ENCODE measurements around the gene GP5.

The GP5 gene

GRCh38 chr3:194401346-194401745, 2.3 kb upstream of the GP5 start:
- no peak overlapping the region for H3K4ac ChIP-seq (ENCODE audit: low read depth in 1 of 2, low read length in 2 of 2)
- H3K14ac ChIP-seq (ENCODE audit: low read length in 2 of 2), result no peak overlapping the region
- no peak overlapping the region for H3K18ac ChIP-seq (ENCODE audit: low read depth in 1 of 2, low read length in 2 of 2)
- H3K4me2 ChIP-seq (ENCODE audit: low read length, poor library complexity, severe bottlenecking), result no peak overlapping the region
- 95% methylated on average over 9 of the region's 9 CpGs for WGBS
- no peak overlapping the region for H3K9ac ChIP-seq (ENCODE audit: low read length)
- H4K8ac ChIP-seq (ENCODE audit: low read length), result no peak overlapping the region
- H3K4me3 ChIP-seq (ENCODE audit: insufficient read depth in 1 of 2, low read depth in 1 of 2, low read length in 2 of 2), result no peak overlapping the region
- no peaks in the 10 kb centered on the region for H3K79me1 ChIP-seq (replicated peaks; ENCODE audit: low read length, poor library complexity, severe bottlenecking)
- peaks cover 5% of the 10 kb centered on the region for H3K4me1 ChIP-seq (ENCODE audit: control insufficient read depth, insufficient read depth, low read depth, low read length)
- H2AFZ ChIP-seq (ENCODE audit: low read depth, low read length), result no peak overlapping the region
- no peak overlapping the region for H3K27ac ChIP-seq (ENCODE audit: low read length, poor library complexity, severe bottlenecking)
- H4K91ac ChIP-seq (ENCODE audit: low read length), result no peak overlapping the region
- H3K23ac ChIP-seq (ENCODE audit: low read length in 2 of 2), result no peak overlapping the region
- H2BK15ac ChIP-seq (ENCODE audit: low read depth, poor library complexity, severe bottlenecking), result no peak overlapping the region
- peaks cover 6 to 50% of the 10 kb centered on the region in 2 experiments for H3K36me3 ChIP-seq (ENCODE audit: control insufficient read depth in 1 of 2, insufficient read depth in 2 of 2, low read depth in 1 of 2, low read length in 2 of 2)
- no peak overlapping the region for H2BK5ac ChIP-seq (ENCODE audit: low read depth, low read length, poor library complexity, severe bottlenecking)
- peaks cover 9 to 30% of the 10 kb centered on the region in 2 experiments for H3K27me3 ChIP-seq (ENCODE audit: control insufficient read depth in 1 of 2, insufficient read depth in 1 of 2, low read length in 2 of 2)
- no peak overlapping the region for H2BK12ac ChIP-seq (ENCODE audit: low read length in 2 of 2)
- H3K9me3 ChIP-seq (ENCODE audit: control insufficient read depth, low read length), result no peaks in the 10 kb centered on the region
- H2BK120ac ChIP-seq (ENCODE audit: low read depth, low read length), result no peak overlapping the region
- no peak for DNase-seq
- no peak overlapping the region for H2AK5ac ChIP-seq (ENCODE audit: low read length, severe bottlenecking)

- Histone ChIP-seq H3K4me2 (ENCODE audit: low read length, poor library complexity, severe bottlenecking) (no peak overlapping the region), H3K23ac (ENCODE audit: low read length in 2 of 2) (no peak overlapping the region), H2BK120ac (ENCODE audit: low read depth, low read length) (no peak overlapping the region), H3K27ac (ENCODE audit: low read length, poor library complexity, severe bottlenecking) (no peak overlapping the region), H3K36me3 (ENCODE audit: control insufficient read depth in 1 of 2, insufficient read depth in 2 of 2, low read depth in 1 of 2, low read length in 2 of 2) (peaks cover 6 to 36% of the 10 kb centered on the region in 2 experiments), H3K18ac (ENCODE audit: low read depth in 1 of 2, low read length in 2 of 2) (no peak overlapping the region), H4K91ac (ENCODE audit: low read length) (no peak overlapping the region), H2BK5ac (ENCODE audit: low read depth, low read length, poor library complexity, severe bottlenecking) (no peak overlapping the region), H3K9ac (ENCODE audit: low read length) (no peak overlapping the region), H3K4ac (ENCODE audit: low read depth in 1 of 2, low read length in 2 of 2) (no peak overlapping the region), H2AFZ (ENCODE audit: low read depth, low read length) (no peak overlapping the region), H4K8ac (ENCODE audit: low read length) (no peak overlapping the region), H3K27me3 (ENCODE audit: control insufficient read depth in 1 of 2, insufficient read depth in 1 of 2, low read length in 2 of 2) (peaks cover 16 to 43% of the 10 kb centered on the region in 2 experiments), H3K14ac (ENCODE audit: low read length in 2 of 2) (no peak overlapping the region), H2AK5ac (ENCODE audit: low read length, severe bottlenecking) (no peak overlapping the region), H3K9me3 (ENCODE audit: control insufficient read depth, low read length) (no peaks in the 10 kb centered on the region), H3K4me3 (ENCODE audit: insufficient read depth in 1 of 2, low read depth in 1 of 2, low read length in 2 of 2) (no peak overlapping the region), H3K79me1 (replicated peaks; ENCODE audit: low read length, poor library complexity, severe bottlenecking) (no peaks in the 10 kb centered on the region), H2BK12ac (ENCODE audit: low read length in 2 of 2) (no peak overlapping the region), H2BK15ac (ENCODE audit: low read depth, poor library complexity, severe bottlenecking) (no peak overlapping the region), H3K4me1 (ENCODE audit: control insufficient read depth, insufficient read depth, low read depth, low read length) (peaks cover 10% of the 10 kb centered on the region)
- DNase-seq, result no peak
- WGBS, result 97% methylated on average over 15 of the region's 15 CpGs
These were observed 877 bp upstream of the GP5 start for GRCh38 chr3:194399874-194400411.

- Histone ChIP-seq H3K18ac (ENCODE audit: low read depth in 1 of 2, low read length in 2 of 2) (no peak overlapping the region), H2BK120ac (ENCODE audit: low read depth, low read length) (no peak overlapping the region), H3K4ac (ENCODE audit: low read depth in 1 of 2, low read length in 2 of 2) (no peak overlapping the region), H3K79me1 (replicated peaks; ENCODE audit: low read length, poor library complexity, severe bottlenecking) (no peaks in the 10 kb centered on the region), H3K9me3 (ENCODE audit: control insufficient read depth, low read length) (no peaks in the 10 kb centered on the region), H3K36me3 (ENCODE audit: control insufficient read depth in 1 of 2, insufficient read depth in 2 of 2, low read depth in 1 of 2, low read length in 2 of 2) (peaks cover 6 to 16% of the 10 kb centered on the region in 2 experiments), H4K91ac (ENCODE audit: low read length) (no peak overlapping the region), H3K27ac (ENCODE audit: low read length, poor library complexity, severe bottlenecking) (no peak overlapping the region), H2AFZ (ENCODE audit: low read depth, low read length) (no peak overlapping the region), H3K9ac (ENCODE audit: low read length) (no peak overlapping the region), H2BK5ac (ENCODE audit: low read depth, low read length, poor library complexity, severe bottlenecking) (no peak overlapping the region), H3K14ac (ENCODE audit: low read length in 2 of 2) (no peak overlapping the region), H3K27me3 (ENCODE audit: control insufficient read depth in 1 of 2, insufficient read depth in 1 of 2, low read length in 2 of 2) (peaks cover 19 to 49% of the 10 kb centered on the region in 2 experiments), H2BK15ac (ENCODE audit: low read depth, poor library complexity, severe bottlenecking) (no peak overlapping the region), H3K23ac (ENCODE audit: low read length in 2 of 2) (no peak overlapping the region), H2BK12ac (ENCODE audit: low read length in 2 of 2) (no peak overlapping the region), H4K8ac (ENCODE audit: low read length) (no peak overlapping the region), H3K4me2 (ENCODE audit: low read length, poor library complexity, severe bottlenecking) (no peak overlapping the region), H2AK5ac (ENCODE audit: low read length, severe bottlenecking) (no peak overlapping the region), H3K4me3 (ENCODE audit: insufficient read depth in 1 of 2, low read depth in 1 of 2, low read length in 2 of 2) (peak overlapping the region in 1 of 2 experiments; percentile 45), H3K4me1 (ENCODE audit: control insufficient read depth, insufficient read depth, low read depth, low read length) (peaks cover 12% of the 10 kb centered on the region)
- no peak for DNase-seq
- 75% methylated on average over 38 of the region's 38 CpGs for WGBS
These were observed 1.2 kb downstream of the GP5 start for GRCh38 chr3:194397757-194398312.

- Histone ChIP-seq H3K79me1 (replicated peaks; ENCODE audit: low read length, poor library complexity, severe bottlenecking) (no peaks in the 10 kb centered on the region), H4K8ac (ENCODE audit: low read length) (peak overlapping the region; percentile 83), H3K4me3 (ENCODE audit: insufficient read depth in 1 of 2, low read depth in 1 of 2, low read length in 2 of 2) (no peak overlapping the region), H3K9ac (ENCODE audit: low read length) (no peak overlapping the region), H3K4me1 (ENCODE audit: control insufficient read depth, insufficient read depth, low read depth, low read length) (peaks cover 12% of the 10 kb centered on the region), H2BK120ac (ENCODE audit: low read depth, low read length) (no peak overlapping the region), H3K36me3 (ENCODE audit: control insufficient read depth in 1 of 2, insufficient read depth in 2 of 2, low read depth in 1 of 2, low read length in 2 of 2) (peaks cover 6 to 9% of the 10 kb centered on the region in 2 experiments), H3K9me3 (ENCODE audit: control insufficient read depth, low read length) (no peaks in the 10 kb centered on the region), H2AK5ac (ENCODE audit: low read length, severe bottlenecking) (no peak overlapping the region), H2AFZ (ENCODE audit: low read depth, low read length) (peak overlapping the region; percentile 81), H4K91ac (ENCODE audit: low read length) (peak overlapping the region; percentile 81), H3K4me2 (ENCODE audit: low read length, poor library complexity, severe bottlenecking) (no peak overlapping the region), H3K14ac (ENCODE audit: low read length in 2 of 2) (peak overlapping the region in 1 of 2 experiments; percentile 81), H3K27me3 (ENCODE audit: control insufficient read depth in 1 of 2, insufficient read depth in 1 of 2, low read length in 2 of 2) (peaks cover 19 to 55% of the 10 kb centered on the region in 2 experiments), H3K18ac (ENCODE audit: low read depth in 1 of 2, low read length in 2 of 2) (peak overlapping the region; percentile 73 to 94), H2BK15ac (ENCODE audit: low read depth, poor library complexity, severe bottlenecking) (no peak overlapping the region), H3K4ac (ENCODE audit: low read depth in 1 of 2, low read length in 2 of 2) (peak overlapping the region; percentile 69 to 73), H2BK12ac (ENCODE audit: low read length in 2 of 2) (peak overlapping the region; percentile 49 to 83), H3K27ac (ENCODE audit: low read length, poor library complexity, severe bottlenecking) (no peak overlapping the region), H3K23ac (ENCODE audit: low read length in 2 of 2) (peak overlapping the region in 1 of 2 experiments; percentile 68), H2BK5ac (ENCODE audit: low read depth, low read length, poor library complexity, severe bottlenecking) (no peak overlapping the region)
- 30% methylated on average over 73 of the region's 73 CpGs for WGBS
- DNase-seq, result peak; percentile 49
These were observed 2.0 kb downstream of the GP5 start for GRCh38 chr3:194396859-194397756.

Measured in mesenchymal stem cell (in vitro differentiated cells and primary cell).